IMR-90 (cell line): ENCODE results near the gene MTIF3. TPM values are rescaled to one million over a fixed set of nuclear protein-coding genes. Genes with fewer than 3 reads are reported as not detected.

ENCODE experiments used
- ATAC-seq: fragments of 200-7000 bp; cut with Tn5 transposase; 2 replicates; pipeline ENCODE4 v1.9.1; 2020; ENCODE audit warnings: low read depth, mild to moderate bottlenecking, moderate library complexity
- BruUV-seq: library from RNA; stranded (reverse); fragments of 400-500 nt; replicated peaks from 2 replicates; lab custom pipeline; 2021; lab: Mats Ljungman, UMichigan
- CTCF ChIA-PET: fragments of 300-600 bp; formaldehyde crosslinking; extraction: SDS; loops from one replicate; lab custom pipeline; 2021; ENCODE audit warnings: antibody characterized with exemption; lab: Yijun Ruan, JAX
- POLR2A ChIA-PET: fragments of 300-600 bp; sonication (Branson Sonifier 250); formaldehyde crosslinking; loops from one replicate; lab custom pipeline; 2022; ENCODE audit warnings: antibody characterized with exemption; ENCODE audit not compliant: unreplicated experiment; lab: Charles Lee
- DNase-seq: peaks from one replicate; pipeline ENCODE4 v3.0.0; 2013
- H2AFZ ChIP-seq: replicated peaks from 2 replicates; pipeline ENCODE3; 2013; ENCODE audit warnings: low read length, mild to moderate bottlenecking; ENCODE audit not compliant: poor library complexity
- H2AK5ac ChIP-seq: 2 replicates; pipeline ENCODE4 v1.6.1; 2013; ENCODE audit warnings: low read depth, low read length, inconsistent platforms
- H2AK9ac ChIP-seq: replicated peaks from 2 replicates; pipeline ENCODE3; 2013; ENCODE audit warnings: mild to moderate bottlenecking, low read depth, low read length, moderate library complexity; ENCODE audit not compliant: poor library complexity
- H2BK120ac ChIP-seq: 2 replicates; pipeline ENCODE4 v1.6.1; 2013; ENCODE audit warnings: low read depth, low read length, inconsistent platforms
- H2BK15ac ChIP-seq: 3 replicates; pipeline ENCODE4 v1.6.1; 2013; ENCODE audit warnings: low read depth, low read length, inconsistent platforms
- H2BK20ac ChIP-seq: 2 replicates; pipeline ENCODE4 v1.6.1; 2013; ENCODE audit warnings: low read depth, mild to moderate bottlenecking, inconsistent platforms, low read length, moderate library complexity
- H2BK5ac ChIP-seq: 2 replicates; pipeline ENCODE4 v1.6.1; 2013; ENCODE audit warnings: mild to moderate bottlenecking, low read depth, low read length, inconsistent platforms; ENCODE audit not compliant: poor library complexity, severe bottlenecking
- H3K14ac ChIP-seq: replicated peaks from 2 replicates; pipeline ENCODE4 v1.6.1; 2013; ENCODE audit warnings: low read depth, low read length, inconsistent platforms
- H3K18ac ChIP-seq: 2 replicates; pipeline ENCODE4 v1.6.1; 2013; ENCODE audit warnings: low read depth, low read length, control low read depth
- H3K23ac ChIP-seq: 2 replicates; pipeline ENCODE4 v1.6.1; 2013; ENCODE audit warnings: low read depth, low read length, inconsistent platforms
- H3K27ac ChIP-seq: 2 replicates; pipeline ENCODE4 v1.5.1; 2013; ENCODE audit warnings: mild to moderate bottlenecking, control low read depth, low read length; ENCODE audit not compliant: insufficient read depth
- H3K27me3 ChIP-seq: 2 replicates; pipeline ENCODE4 v1.6.1; 2013; ENCODE audit warnings: low read length; ENCODE audit not compliant: control insufficient read depth, insufficient read depth
- H3K36me3 ChIP-seq: 2 replicates; pipeline ENCODE4 v1.6.1; 2013; ENCODE audit warnings: low read length, mixed read lengths; ENCODE audit not compliant: control insufficient read depth, insufficient read depth
- H3K4ac ChIP-seq: 2 replicates; pipeline ENCODE4 v1.6.1; 2013; ENCODE audit warnings: low read depth, low read length, inconsistent platforms
- H3K4me1 ChIP-seq: 2 replicates; pipeline ENCODE4 v1.6.1; 2013; ENCODE audit warnings: low read length, mixed read lengths; ENCODE audit not compliant: control insufficient read depth, insufficient read depth
- H3K4me2 ChIP-seq: 2 replicates; pipeline ENCODE4 v1.6.1; 2013; ENCODE audit warnings: low read depth, mild to moderate bottlenecking, control low read depth, low read length, moderate library complexity
- H3K4me3 ChIP-seq: 2 replicates; pipeline ENCODE4 v1.5.1; 2013; ENCODE audit warnings: low read depth, mild to moderate bottlenecking, control low read depth, low read length, moderate library complexity; ENCODE audit not compliant: insufficient read depth
- H3K56ac ChIP-seq: 2 replicates; pipeline ENCODE4 v1.6.1; 2013; ENCODE audit warnings: low read length, inconsistent platforms; ENCODE audit not compliant: insufficient read depth; ENCODE audit errors: extremely low read depth
- H3K79me1 ChIP-seq, 2 experiments: 2 replicates each; pipeline ENCODE4 v1.6.1; 2013; ENCODE audit warnings: low read length in 2 of 2, inconsistent platforms in 1 of 2, low read depth in 1 of 2
- H3K9ac ChIP-seq: 2 replicates; pipeline ENCODE4 v1.6.1; 2013; ENCODE audit warnings: low read depth, low read length, control low read depth
- H3K9me1 ChIP-seq: 2 replicates; pipeline ENCODE4 v1.6.1; 2013; ENCODE audit warnings: low read length, inconsistent platforms; ENCODE audit not compliant: insufficient read depth
- H3K9me3 ChIP-seq: 2 replicates; pipeline ENCODE4 v1.6.1; 2013; ENCODE audit warnings: low read length; ENCODE audit not compliant: control insufficient read depth, insufficient read depth
- H4K20me1 ChIP-seq: 2 replicates; pipeline ENCODE4 v1.6.1; 2013; ENCODE audit warnings: low read length, inconsistent platforms; ENCODE audit not compliant: insufficient read depth
- H4K5ac ChIP-seq: 2 replicates; pipeline ENCODE4 v1.6.1; 2013; ENCODE audit warnings: mild to moderate bottlenecking, low read depth, low read length, control low read depth
- H4K8ac ChIP-seq, 2 experiments: 2 replicates each; pipeline ENCODE4 v1.6.1; 2013; ENCODE audit warnings: low read depth in 2 of 2, low read length in 2 of 2, control low read depth in 1 of 2, inconsistent platforms in 1 of 2
- H4K91ac ChIP-seq: 2 replicates; pipeline ENCODE4 v1.6.1; 2013; ENCODE audit warnings: low read depth, low read length, inconsistent platforms; ENCODE audit not compliant: insufficient read depth
- BHLHE40 ChIP-seq: fragments of 150-350 bp; IDR thresholded peaks from 2 replicates; pipeline ENCODE4 v1.6.1; 2016; ENCODE audit warnings: mild to moderate bottlenecking, low read depth, low read length
- RCOR1 ChIP-seq: IDR thresholded peaks from 2 replicates; pipeline ENCODE4 v1.6.1; 2012; ENCODE audit warnings: mild to moderate bottlenecking, low read length, improper control_type of control experiment; ENCODE audit not compliant: insufficient replicate concordance
- WGBS, 2 experiments: methylation state at CpG; one replicate each; pipeline versions ENCODE4 v1.1.5 to v1.1.7; 2013; ENCODE audit warnings: missing lambda C conversion rate in 2 of 2; ENCODE audit not compliant: insufficient read length in 1 of 2; ENCODE audit errors: extremely low coverage in 2 of 2; 5-methylcytosine and 5-hydroxymethylcytosine counted together
- dilution Hi-C: fragments of 300-500 bp; cut with HindIII; formaldehyde crosslinking; loops from one replicate; pipeline ENCODE4 v1.14.3; 2018; ENCODE audit warnings: low sequenced_read_pairs; ENCODE audit not compliant: unreplicated experiment
- in situ Hi-C: fragments of 300-500 bp; cut with MboI; formaldehyde crosslinking; loops from 3 replicates; pipeline ENCODE4 v1.14.3; 2019; ENCODE audit warnings: low sequenced_read_pairs, inconsistent platforms, mixed read lengths
- intact Hi-C: fragments of 100-400 bp; cut with micrococcal nuclease; formaldehyde crosslinking; loops from 2 replicates; pipeline ENCODE4 v1.10.0; 2022
- microRNA-seq, 2 experiments: library from miRNA; stranded (forward) in 1 of 2; unstranded in 1 of 2; fragments of 10-50 nt in 1 of 2; fragments of <30 nt in 1 of 2; gene quantifications in 1 of 2; microRNA quantifications in 1 of 2; one replicate each; pipeline versions ENCODE3 to v1.1.0; 2013 to 2020; ENCODE audit not compliant: insufficient read depth in 1 of 2, insufficient read length in 1 of 2, unreplicated experiment in 1 of 2
- polyA plus RNA-seq, 3 experiments: library from polyadenylated mRNA; depleted of rRNA; stranded (reverse); fragments of >200 nt; gene quantifications; 2 replicates each; pipeline ENCODE4 v1.2.3, GENCODE V29; 2012; ENCODE audit warnings: low replicate concordance in 1 of 3
- small RNA-seq, 5 experiments: library from RNA; depleted of rRNA; stranded (forward); fragments of <200 nt; gene quantifications; one replicate each; pipeline ENCODE3, GENCODE V24; 2012
- total RNA-seq: library from RNA; depleted of rRNA; stranded (reverse); fragments of >200 nt; gene quantifications from 2 replicates; pipeline ENCODE4 v1.2.3, GENCODE V29; 2012; rRNA removed
- TF ChIP-seq, protein P1 (sequence below): conservative IDR thresholded peaks from 2 replicates; pipeline ENCODE4 v1.5.1; 2012; ENCODE audit warnings: mild to moderate bottlenecking, low read depth, low read length, improper control_type of control experiment

The MTIF3 gene
- total and polyA plus RNA-seq, 2 of the 4 experiments (the other 2 are of a cell fraction): 31.7 to 41.0 TPM

DNA sequence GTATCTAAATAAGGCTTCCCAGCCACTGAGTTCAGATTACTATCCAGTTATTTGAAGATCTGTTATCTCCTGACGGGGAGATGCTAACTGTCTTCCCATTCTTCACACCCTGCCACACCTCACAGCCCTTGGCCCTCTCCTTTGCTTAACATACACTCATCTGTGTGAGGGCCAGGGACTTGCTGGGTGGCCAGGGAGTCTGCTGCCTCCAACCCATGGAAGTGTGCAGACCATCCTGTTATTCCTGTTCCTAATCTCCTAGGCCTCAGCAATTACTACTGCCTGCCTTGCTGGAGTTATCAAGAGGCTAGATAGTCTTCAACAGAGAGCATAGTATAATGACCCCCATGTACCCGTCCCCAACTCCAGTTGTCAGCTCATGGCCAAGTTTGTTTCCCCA, 62.1 kb downstream of the MTIF3 start:
- Histone ChIP-seq H4K8ac (no peak overlapping the region), H3K27ac (no peak overlapping the region), H3K18ac (no peak overlapping the region), H2BK20ac (no peak overlapping the region), H3K4ac (no peak overlapping the region), H3K9ac (no peak overlapping the region), H3K9me1 (no peaks in the 10 kb centered on the region), H2AFZ (no peak overlapping the region), H3K4me1 (no peaks in the 10 kb centered on the region), H2AK9ac (no peak overlapping the region), H3K23ac (no peak overlapping the region), H3K36me3 (no peaks in the 10 kb centered on the region), H2BK5ac (no peak overlapping the region), H3K56ac (no peak overlapping the region), H2BK15ac (no peak overlapping the region), H2BK120ac (no peak overlapping the region), H4K91ac (no peak overlapping the region), H2AK5ac (no peak overlapping the region), H4K5ac (no peak overlapping the region), H3K79me1 (no peaks in the 10 kb centered on the region), H3K4me3 (no peak overlapping the region), H3K14ac (no peak overlapping the region), H3K4me2 (no peak overlapping the region), H3K9me3 (no peaks in the 10 kb centered on the region), H3K27me3 (peaks cover 31% of the 10 kb centered on the region), H4K20me1 (no peaks in the 10 kb centered on the region)
- intact Hi-C loops (no loop called here), in situ Hi-C loops (no loop called here), dilution Hi-C loops (no loop called here)
- ATAC-seq (no peak), DNase-seq (no peak)
- BruUV-seq: no TSS peak
- WGBS, 2 experiments: no CpG with 5 or more reads among the region's 2 CpGs
- TF ChIP-seq RCOR1: no peak
- TF ChIP-seq BHLHE40: no peak
- TF ChIP-seq, protein P1, sequence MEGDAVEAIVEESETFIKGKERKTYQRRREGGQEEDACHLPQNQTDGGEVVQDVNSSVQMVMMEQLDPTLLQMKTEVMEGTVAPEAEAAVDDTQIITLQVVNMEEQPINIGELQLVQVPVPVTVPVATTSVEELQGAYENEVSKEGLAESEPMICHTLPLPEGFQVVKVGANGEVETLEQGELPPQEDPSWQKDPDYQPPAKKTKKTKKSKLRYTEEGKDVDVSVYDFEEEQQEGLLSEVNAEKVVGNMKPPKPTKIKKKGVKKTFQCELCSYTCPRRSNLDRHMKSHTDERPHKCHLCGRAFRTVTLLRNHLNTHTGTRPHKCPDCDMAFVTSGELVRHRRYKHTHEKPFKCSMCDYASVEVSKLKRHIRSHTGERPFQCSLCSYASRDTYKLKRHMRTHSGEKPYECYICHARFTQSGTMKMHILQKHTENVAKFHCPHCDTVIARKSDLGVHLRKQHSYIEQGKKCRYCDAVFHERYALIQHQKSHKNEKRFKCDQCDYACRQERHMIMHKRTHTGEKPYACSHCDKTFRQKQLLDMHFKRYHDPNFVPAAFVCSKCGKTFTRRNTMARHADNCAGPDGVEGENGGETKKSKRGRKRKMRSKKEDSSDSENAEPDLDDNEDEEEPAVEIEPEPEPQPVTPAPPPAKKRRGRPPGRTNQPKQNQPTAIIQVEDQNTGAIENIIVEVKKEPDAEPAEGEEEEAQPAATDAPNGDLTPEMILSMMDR: no peak
- CTCF ChIA-PET: interaction anchor here (0.6 kb wide), 1 partner anchor 306 kb away, joined by 3 read pairs; no protein-coding TSS in a partner anchor
- POLR2A ChIA-PET: no interaction called here

Small RNAs within 50 kb of the gene (microRNA-seq; reads per million reads assigned to microRNA genes)
- not detected for gene RNU6-63P (ENCODE audit: insufficient read depth, insufficient read length)
- gene RNY1P1 (ENCODE audit: insufficient read depth, insufficient read length): not detected

Small RNAs within 50 kb of the gene (small RNA-seq; reads per million reads assigned to genes)
- gene RNU6-63P (0 reads per million in 5 experiments), gene RNY1P1 (0 reads per million in 5 experiments)

Other genes starting within 250 kb of the MTIF3 start
- 1,160 and 1,364 TPM in 2 replicates for gene RPL21, start 199.0 kb downstream of the MTIF3 start, total RNA-seq
- 912 and 966 TPM in 2 replicates for gene RPL21, start 199.0 kb downstream of the MTIF3 start, polyA plus RNA-seq (2012; rRNA removed)
- 15.3 and 18.5 TPM in 2 replicates for gene RASL11A, start 179.7 kb downstream of the MTIF3 start, total RNA-seq
- 9.8 and 10.4 TPM in 2 replicates for gene RASL11A, start 179.7 kb downstream of the MTIF3 start, polyA plus RNA-seq (2012; rRNA removed)
- 116 and 148 TPM in 2 replicates for gene GTF3A, start 25.9 kb downstream of the MTIF3 start, total RNA-seq
- gene GTF3A, start 25.9 kb downstream of the MTIF3 start, polyA plus RNA-seq (2012; rRNA removed): 73.1 and 74.1 TPM in 2 replicates
- gene LNX2, start 170.0 kb upstream of the MTIF3 start, total RNA-seq: 7.2 and 7.8 TPM in 2 replicates
- gene LNX2, start 170.0 kb upstream of the MTIF3 start, polyA plus RNA-seq (2012; rRNA removed): 2.6 and 3.1 TPM in 2 replicates
- 65.4 and 73.9 TPM in 2 replicates for gene POLR1D, start 171.3 kb upstream of the MTIF3 start, total RNA-seq
- 93.0 and 110 TPM in 2 replicates for gene POLR1D, start 171.3 kb upstream of the MTIF3 start, polyA plus RNA-seq (2012; rRNA removed)